Neural cell (in vitro differentiated cells): ENCODE results near the gene ELMOD1. TPM values are rescaled to one million over a fixed set of nuclear protein-coding genes. Genes with fewer than 3 reads are reported as not detected.

ENCODE experiments used
- H2AFZ ChIP-seq: fragments of 200-600, 300-800 bp; sonication (generic), shearing (Covaris generic); 2 replicates; pipeline ENCODE4 v1.6.0; 2014; ENCODE audit warnings: low read depth, mild to moderate bottlenecking, antibody characterized with exemption, low read length, moderate library complexity
- H3F3A ChIP-seq: fragments of 200-600 bp; shearing (Covaris generic); 2 replicates; pipeline ENCODE4 v1.6.1; 2016; ENCODE audit warnings: mild to moderate bottlenecking, moderate library complexity, mixed read lengths, antibody characterized with exemption, low read length; ENCODE audit not compliant: insufficient read depth, poor library complexity, severe bottlenecking
- H3K27ac ChIP-seq: fragments of 200-600, 300-800 bp; sonication (generic), shearing (Covaris generic); 2 replicates; pipeline ENCODE4 v1.5.1; 2014; ENCODE audit warnings: mild to moderate bottlenecking, low read length, moderate library complexity
- H3K27me3 ChIP-seq: fragments of 300-800, 200-600 bp; sonication (generic), shearing (Covaris generic); 2 replicates; pipeline ENCODE4 v1.6.0; 2014; ENCODE audit warnings: mild to moderate bottlenecking, low read depth, low read length, moderate library complexity; ENCODE audit not compliant: insufficient read depth
- H3K36me3 ChIP-seq: fragments of 300-800, 200-600 bp; sonication (generic), shearing (Covaris generic); 2 replicates; pipeline ENCODE4 v1.5.1; 2014; ENCODE audit warnings: mild to moderate bottlenecking, antibody characterized with exemption, low read length, moderate library complexity; ENCODE audit not compliant: insufficient read depth
- H3K4me2 ChIP-seq: fragments of 300-800, 200-600 bp; sonication (generic), shearing (Covaris generic); 2 replicates; pipeline ENCODE4 v1.6.0; 2014; ENCODE audit warnings: mild to moderate bottlenecking, low read length
- H3K4me3 ChIP-seq: fragments of 300-800, 200-600 bp; sonication (generic), shearing (Covaris generic); 2 replicates; pipeline ENCODE4 v1.5.1; 2014; ENCODE audit warnings: mild to moderate bottlenecking, low read length, moderate library complexity
- H3K79me2 ChIP-seq: fragments of 200-600 bp; shearing (Covaris generic); replicated peaks from 2 replicates; pipeline ENCODE4 v1.6.0; 2014; ENCODE audit warnings: mild to moderate bottlenecking, low read length, moderate library complexity; ENCODE audit not compliant: insufficient read depth
- H3K9ac ChIP-seq: fragments of 300-800, 200-600 bp; sonication (generic), shearing (Covaris generic); 2 replicates; pipeline ENCODE4 v1.6.1; 2016; ENCODE audit warnings: mild to moderate bottlenecking, low read length, mixed read lengths
- H3K9me2 ChIP-seq: fragments of 200-600 bp; shearing (Covaris generic); 2 replicates; pipeline ENCODE4 v1.6.1; 2016; ENCODE audit warnings: mild to moderate bottlenecking, low read length, mixed read lengths; ENCODE audit not compliant: insufficient read depth
- H3K9me3 ChIP-seq: fragments of 200-600, 300-800 bp; sonication (generic), shearing (Covaris generic); 2 replicates; pipeline ENCODE4 v1.6.1; 2016; ENCODE audit warnings: mild to moderate bottlenecking, mixed run types, low read length, moderate library complexity, mixed read lengths
- H4K20me1 ChIP-seq: fragments of 200-600 bp; shearing (Covaris generic); 2 replicates; pipeline ENCODE4 v1.6.1; 2016; ENCODE audit warnings: mild to moderate bottlenecking, mixed run types; ENCODE audit not compliant: insufficient read depth
- EP300 ChIP-seq: fragments of 450-650 bp; conservative IDR thresholded peaks from 2 replicates; pipeline ENCODE4 v1.6.1; 2014; ENCODE audit warnings: antibody characterized with exemption, mild to moderate bottlenecking, moderate library complexity; ENCODE audit not compliant: poor library complexity, severe bottlenecking
- EZH2 ChIP-seq: fragments of 200-600, 300-800 bp; shearing (Covaris generic), sonication (generic); IDR thresholded peaks from 2 replicates; pipeline ENCODE4 v1.6.1; 2014; ENCODE audit warnings: antibody characterized with exemption, low read length, borderline replicate concordance, mild to moderate bottlenecking; ENCODE audit not compliant: insufficient read depth, poor library complexity, severe bottlenecking
- MXI1 ChIP-seq: fragments of 450-650 bp; conservative IDR thresholded peaks from 2 replicates; pipeline ENCODE4 v1.6.1; 2014; ENCODE audit warnings: antibody characterized with exemption, mild to moderate bottlenecking; ENCODE audit not compliant: poor library complexity, severe bottlenecking
- POLR2AphosphoS5 ChIP-seq: IDR thresholded peaks from 2 replicates; pipeline ENCODE4 v1.6.1; 2012
- RAD21 ChIP-seq: fragments of 450-650 bp; conservative IDR thresholded peaks from 2 replicates; pipeline ENCODE4 v1.6.1; 2014; ENCODE audit warnings: antibody characterized with exemption, mild to moderate bottlenecking, moderate library complexity
- SMC3 ChIP-seq: fragments of 450-650 bp; conservative IDR thresholded peaks from 2 replicates; pipeline ENCODE4 v1.6.1; 2014; ENCODE audit warnings: antibody characterized with exemption, mild to moderate bottlenecking, moderate library complexity; ENCODE audit not compliant: poor library complexity
- TAF1 ChIP-seq: IDR thresholded peaks from 2 replicates; pipeline ENCODE4 v1.6.1; 2012; ENCODE audit warnings: low read depth
- polyA plus RNA-seq: library from polyadenylated mRNA; depleted of rRNA; stranded (reverse); fragments of >200 nt; gene quantifications from 2 replicates; pipeline ENCODE4 v1.2.3, GENCODE V29; 2014
- TF ChIP-seq, protein P1 (sequence below): fragments of 450-650 bp; IDR thresholded peaks from 2 replicates; pipeline ENCODE4 v1.5.1; 2014; ENCODE audit warnings: antibody characterized with exemption, mild to moderate bottlenecking, moderate library complexity; ENCODE audit not compliant: poor library complexity, severe bottlenecking
- TF ChIP-seq, protein P2 (sequence below): IDR thresholded peaks from 2 replicates; pipeline ENCODE4 v1.6.1; 2012; ENCODE audit warnings: borderline replicate concordance

Gene ELMOD1
- polyA plus RNA-seq, 1 donor from 2014 or later, result 12.5 TPM

DNA sequence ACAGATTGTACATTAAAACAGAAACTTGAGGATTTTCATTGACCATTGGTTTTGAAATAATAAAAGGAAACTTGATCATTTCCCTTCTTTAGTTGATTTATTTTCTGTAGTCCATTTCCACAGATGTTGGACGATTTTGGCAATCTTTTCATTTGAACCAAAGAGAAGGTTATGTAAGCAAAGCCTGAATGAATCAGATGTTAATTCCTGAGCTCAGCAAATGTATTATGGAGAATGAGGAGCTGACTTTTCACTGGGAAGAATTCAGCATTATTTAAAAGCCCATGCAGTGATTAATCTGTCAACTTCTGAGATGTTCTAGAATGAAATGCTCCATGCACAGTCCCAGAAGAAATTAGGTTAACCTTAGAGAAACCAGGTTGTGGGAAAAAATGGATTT, 29.0 kb downstream of the ELMOD1 start:
- Histone ChIP-seq H3K9ac (no peak overlapping the region), H3K9me2 (no peaks in the 10 kb centered on the region), H3F3A (no peaks in the 10 kb centered on the region), H4K20me1 (no peaks in the 10 kb centered on the region), H3K27ac (no peak overlapping the region), H3K4me3 (no peak overlapping the region), H3K36me3 (no peaks in the 10 kb centered on the region), H3K27me3 (no peaks in the 10 kb centered on the region), H3K9me3 (no peaks in the 10 kb centered on the region), H3K4me2 (no peak overlapping the region), H3K79me2 (no peaks in the 10 kb centered on the region), H2AFZ (no peak overlapping the region)
- TF ChIP-seq EP300, result no peak
- no peak for TF ChIP-seq SMC3
- no peak for TF ChIP-seq TAF1

DNA sequence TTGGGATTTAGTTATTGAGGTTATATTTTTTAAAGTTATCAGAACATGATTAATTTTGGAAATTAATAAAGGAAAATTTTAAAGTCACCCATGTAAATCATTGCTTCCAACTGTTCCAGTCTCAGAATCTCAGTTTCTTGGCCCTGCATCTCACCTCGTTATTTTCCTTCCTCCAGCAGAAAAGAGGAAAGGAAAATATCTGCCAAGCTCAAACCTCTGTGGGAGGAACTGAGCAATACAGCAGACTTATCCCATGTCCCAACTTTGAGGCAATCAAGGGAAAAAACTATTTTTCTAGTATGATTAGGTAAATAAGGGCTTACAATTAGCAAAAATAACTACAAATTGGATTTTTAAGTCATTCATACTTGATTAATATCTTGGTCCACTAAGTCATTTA, 30.1 kb downstream of the ELMOD1 start:
- Histone ChIP-seq H3K9ac (no peak overlapping the region), H3K9me3 (no peaks in the 10 kb centered on the region), H3K27me3 (no peaks in the 10 kb centered on the region), H3K79me2 (no peaks in the 10 kb centered on the region), H3K4me2 (no peak overlapping the region), H3K36me3 (no peaks in the 10 kb centered on the region), H3F3A (no peaks in the 10 kb centered on the region), H3K9me2 (no peaks in the 10 kb centered on the region), H2AFZ (no peak overlapping the region), H3K27ac (no peak overlapping the region), H4K20me1 (no peaks in the 10 kb centered on the region), H3K4me3 (no peak overlapping the region)
- no peak for TF ChIP-seq POLR2AphosphoS5
- TF ChIP-seq SMC3, result no peak
- no peak for TF ChIP-seq EP300
- TF ChIP-seq RAD21, result no peak
- TF ChIP-seq MXI1, result no peak

DNA sequence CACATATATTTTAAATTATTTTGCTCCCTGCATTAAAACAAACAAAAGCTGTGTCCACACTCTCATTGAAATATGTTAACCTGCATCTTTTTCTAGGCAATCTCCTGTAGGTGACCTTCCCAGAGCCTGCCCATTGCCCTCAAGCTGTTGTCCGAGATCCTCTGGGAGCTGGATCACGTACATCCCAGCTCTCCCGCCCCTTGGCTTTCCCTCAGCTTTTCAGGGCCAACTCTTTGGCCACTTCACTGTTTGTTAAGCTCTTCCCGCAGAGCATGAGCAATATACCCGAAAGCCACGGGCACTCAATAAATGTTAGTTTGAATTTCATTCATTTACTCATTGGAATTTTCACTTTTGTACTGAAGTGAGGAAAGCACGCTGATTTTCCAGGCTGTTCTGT, 32.2 kb downstream of the ELMOD1 start:
- Histone ChIP-seq H4K20me1 (no peaks in the 10 kb centered on the region), H3K27ac (no peak overlapping the region), H3F3A (no peaks in the 10 kb centered on the region), H3K4me2 (no peak overlapping the region), H3K4me3 (no peak overlapping the region), H3K27me3 (no peaks in the 10 kb centered on the region), H2AFZ (no peak overlapping the region), H3K79me2 (no peaks in the 10 kb centered on the region), H3K36me3 (no peaks in the 10 kb centered on the region), H3K9me3 (no peaks in the 10 kb centered on the region), H3K9ac (no peak overlapping the region), H3K9me2 (no peaks in the 10 kb centered on the region)
- TF ChIP-seq POLR2AphosphoS5 (no peak), SMC3 (no peak), TAF1 (no peak), EZH2 (no peak), MXI1 (no peak), RAD21 (no peak), EP300 (no peak)
- TF ChIP-seq, protein P1, sequence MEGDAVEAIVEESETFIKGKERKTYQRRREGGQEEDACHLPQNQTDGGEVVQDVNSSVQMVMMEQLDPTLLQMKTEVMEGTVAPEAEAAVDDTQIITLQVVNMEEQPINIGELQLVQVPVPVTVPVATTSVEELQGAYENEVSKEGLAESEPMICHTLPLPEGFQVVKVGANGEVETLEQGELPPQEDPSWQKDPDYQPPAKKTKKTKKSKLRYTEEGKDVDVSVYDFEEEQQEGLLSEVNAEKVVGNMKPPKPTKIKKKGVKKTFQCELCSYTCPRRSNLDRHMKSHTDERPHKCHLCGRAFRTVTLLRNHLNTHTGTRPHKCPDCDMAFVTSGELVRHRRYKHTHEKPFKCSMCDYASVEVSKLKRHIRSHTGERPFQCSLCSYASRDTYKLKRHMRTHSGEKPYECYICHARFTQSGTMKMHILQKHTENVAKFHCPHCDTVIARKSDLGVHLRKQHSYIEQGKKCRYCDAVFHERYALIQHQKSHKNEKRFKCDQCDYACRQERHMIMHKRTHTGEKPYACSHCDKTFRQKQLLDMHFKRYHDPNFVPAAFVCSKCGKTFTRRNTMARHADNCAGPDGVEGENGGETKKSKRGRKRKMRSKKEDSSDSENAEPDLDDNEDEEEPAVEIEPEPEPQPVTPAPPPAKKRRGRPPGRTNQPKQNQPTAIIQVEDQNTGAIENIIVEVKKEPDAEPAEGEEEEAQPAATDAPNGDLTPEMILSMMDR, result no peak
- TF ChIP-seq, protein P2, sequence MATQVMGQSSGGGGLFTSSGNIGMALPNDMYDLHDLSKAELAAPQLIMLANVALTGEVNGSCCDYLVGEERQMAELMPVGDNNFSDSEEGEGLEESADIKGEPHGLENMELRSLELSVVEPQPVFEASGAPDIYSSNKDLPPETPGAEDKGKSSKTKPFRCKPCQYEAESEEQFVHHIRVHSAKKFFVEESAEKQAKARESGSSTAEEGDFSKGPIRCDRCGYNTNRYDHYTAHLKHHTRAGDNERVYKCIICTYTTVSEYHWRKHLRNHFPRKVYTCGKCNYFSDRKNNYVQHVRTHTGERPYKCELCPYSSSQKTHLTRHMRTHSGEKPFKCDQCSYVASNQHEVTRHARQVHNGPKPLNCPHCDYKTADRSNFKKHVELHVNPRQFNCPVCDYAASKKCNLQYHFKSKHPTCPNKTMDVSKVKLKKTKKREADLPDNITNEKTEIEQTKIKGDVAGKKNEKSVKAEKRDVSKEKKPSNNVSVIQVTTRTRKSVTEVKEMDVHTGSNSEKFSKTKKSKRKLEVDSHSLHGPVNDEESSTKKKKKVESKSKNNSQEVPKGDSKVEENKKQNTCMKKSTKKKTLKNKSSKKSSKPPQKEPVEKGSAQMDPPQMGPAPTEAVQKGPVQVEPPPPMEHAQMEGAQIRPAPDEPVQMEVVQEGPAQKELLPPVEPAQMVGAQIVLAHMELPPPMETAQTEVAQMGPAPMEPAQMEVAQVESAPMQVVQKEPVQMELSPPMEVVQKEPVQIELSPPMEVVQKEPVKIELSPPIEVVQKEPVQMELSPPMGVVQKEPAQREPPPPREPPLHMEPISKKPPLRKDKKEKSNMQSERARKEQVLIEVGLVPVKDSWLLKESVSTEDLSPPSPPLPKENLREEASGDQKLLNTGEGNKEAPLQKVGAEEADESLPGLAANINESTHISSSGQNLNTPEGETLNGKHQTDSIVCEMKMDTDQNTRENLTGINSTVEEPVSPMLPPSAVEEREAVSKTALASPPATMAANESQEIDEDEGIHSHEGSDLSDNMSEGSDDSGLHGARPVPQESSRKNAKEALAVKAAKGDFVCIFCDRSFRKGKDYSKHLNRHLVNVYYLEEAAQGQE, result no peak
